H1 (cell line): ENCODE measurements around the gene PHC3. TPM values are rescaled to one million over a fixed set of nuclear protein-coding genes. Genes with fewer than 3 reads are reported as not detected.

Source experiments
- CTCF ChIA-PET: fragments of 300-600 bp; sonication (Branson Sonifier 250); formaldehyde crosslinking; loops from one replicate; lab custom pipeline; 2021; ENCODE audit not compliant: partially characterized antibody; lab: Charles Lee
- POLR2A ChIA-PET: fragments of 300-600 bp; sonication (Branson Sonifier 250); formaldehyde crosslinking; loops from one replicate; lab custom pipeline; 2021; ENCODE audit warnings: inconsistent platforms; ENCODE audit not compliant: partially characterized antibody; lab: Charles Lee
- DNase-seq, 2 experiments: peaks; one replicate each; pipeline versions ENCODE4 v3.0.0 to v3.0.0-alpha.2; 2010 to 2022; ENCODE audit warnings: low spot score in 2 of 2, low read depth in 1 of 2, mixed read lengths in 1 of 2
- FAIRE-seq: peaks from 2 replicates; lab custom pipeline; 2011; peaks lifted over from hg19 to GRCh38; lab: Jason Lieb, UNC
- H2AFZ ChIP-seq: 2 replicates; pipeline ENCODE4 v1.8.1; 2012; ENCODE audit warnings: low read length, inconsistent platforms
- H2AK5ac ChIP-seq: 2 replicates; pipeline ENCODE4 v1.6.1; 2013; ENCODE audit warnings: low read depth, low read length
- H2BK120ac ChIP-seq: replicated peaks from 2 replicates; pipeline ENCODE3; 2013; ENCODE audit warnings: low read depth, low read length, inconsistent platforms
- H2BK12ac ChIP-seq: 2 replicates; pipeline ENCODE4 v1.6.1; 2013; ENCODE audit warnings: low read depth, low read length
- H2BK15ac ChIP-seq: 2 replicates; pipeline ENCODE4 v1.6.1; 2013; ENCODE audit warnings: low read length
- H2BK20ac ChIP-seq: 2 replicates; pipeline ENCODE4 v1.6.1; 2013; ENCODE audit warnings: low read length
- H2BK5ac ChIP-seq: 2 replicates; pipeline ENCODE4 v1.6.1; 2013; ENCODE audit warnings: low read depth, low read length
- H3K14ac ChIP-seq: 2 replicates; pipeline ENCODE4 v1.6.1; 2013; ENCODE audit warnings: inconsistent platforms; ENCODE audit not compliant: insufficient read length
- H3K18ac ChIP-seq: 2 replicates; pipeline ENCODE4 v1.6.1; 2013; ENCODE audit warnings: low read length; ENCODE audit errors: extremely low read depth
- H3K23ac ChIP-seq: 2 replicates; pipeline ENCODE4 v1.6.1; 2013; ENCODE audit warnings: inconsistent platforms; ENCODE audit not compliant: insufficient read length
- H3K23me2 ChIP-seq: 2 replicates; pipeline ENCODE4 v1.6.1; 2013; ENCODE audit warnings: low read depth, low read length
- H3K27ac ChIP-seq: 2 replicates; pipeline ENCODE4 v1.6.1; 2011; ENCODE audit warnings: low read depth, low read length, inconsistent platforms
- H3K27me3 ChIP-seq, 4 experiments: replicated peaks in 1 of 4; 1 replicate in 1 of 4; 2 replicates in 3 of 4; pipeline versions ENCODE4 v1.6.1 to v1.8.1; 2011 to 2013; ENCODE audit warnings: low read length in 3 of 4, mild to moderate bottlenecking in 3 of 4, inconsistent platforms in 2 of 4, mixed read lengths in 2 of 4, moderate library complexity in 1 of 4; ENCODE audit not compliant: control insufficient read depth in 3 of 4, insufficient read depth in 3 of 4; ENCODE audit errors: extremely low read depth in 1 of 4
- H3K36me3 ChIP-seq, 4 experiments: 2 replicates each; pipeline versions ENCODE4 v1.6.1 to v1.8.1; 2011 to 2013; ENCODE audit warnings: mild to moderate bottlenecking in 4 of 4, low read length in 3 of 4, moderate library complexity in 2 of 4, control low read depth in 1 of 4, inconsistent platforms in 1 of 4; ENCODE audit not compliant: insufficient read depth in 4 of 4, control insufficient read depth in 2 of 4
- H3K4ac ChIP-seq: replicated peaks from 2 replicates; pipeline ENCODE3; 2013; ENCODE audit warnings: low read length, low read depth, mixed read lengths, inconsistent platforms; ENCODE audit not compliant: insufficient read length
- H3K4me1 ChIP-seq, 4 experiments: replicated peaks in 1 of 4; 1 replicate in 1 of 4; 2 replicates in 3 of 4; pipeline versions ENCODE4 v1.6.1 to v1.8.1; 2011 to 2013; ENCODE audit warnings: low read length in 3 of 4, inconsistent platforms in 2 of 4, mixed read lengths in 1 of 4; ENCODE audit not compliant: insufficient read depth in 4 of 4, control insufficient read depth in 3 of 4
- H3K4me2 ChIP-seq, 2 experiments: 2 replicates each; pipeline versions ENCODE4 v1.6.1 to v1.8.1; 2011 to 2013; ENCODE audit warnings: low read depth in 2 of 2, low read length in 2 of 2, control low read depth in 1 of 2, inconsistent platforms in 1 of 2, mild to moderate bottlenecking in 1 of 2; ENCODE audit not compliant: insufficient read depth in 1 of 2
- H3K4me3 ChIP-seq, 4 experiments: fragments of 200-600, 300-600 bp in 1 of 4; sonication (generic), shearing (Covaris generic), sonication (Bioruptor Twin) in 1 of 4; 2 replicates each; pipeline versions ENCODE4 v1.5.1 to v1.8.1; 2011 to 2016; ENCODE audit warnings: low read length in 4 of 4, low read depth in 3 of 4, control low read depth in 2 of 4, inconsistent platforms in 2 of 4, mild to moderate bottlenecking in 2 of 4, mixed read lengths in 1 of 4, moderate library complexity in 1 of 4; ENCODE audit not compliant: insufficient read depth in 2 of 4; ENCODE audit errors: extremely low read depth in 1 of 4
- H3K56ac ChIP-seq: replicated peaks from 2 replicates; pipeline ENCODE3; 2013; ENCODE audit warnings: low read depth, mild to moderate bottlenecking, mixed read lengths, low read length, inconsistent platforms; ENCODE audit not compliant: insufficient read length
- H3K79me1 ChIP-seq: 2 replicates; pipeline ENCODE4 v1.6.1; 2013; ENCODE audit warnings: low read depth, low read length, control low read depth
- H3K79me2 ChIP-seq, 2 experiments: 2 replicates each; pipeline versions ENCODE4 v1.6.1 to v1.8.1; 2012 to 2013; ENCODE audit warnings: low read length in 2 of 2, mild to moderate bottlenecking in 2 of 2, inconsistent platforms in 1 of 2; ENCODE audit not compliant: insufficient read depth in 2 of 2, control insufficient read depth in 1 of 2
- H3K9ac ChIP-seq, 4 experiments: replicated peaks in 1 of 4; 1 replicate in 1 of 4; 2 replicates in 3 of 4; pipeline versions ENCODE4 v1.6.1 to v1.8.1; 2011 to 2013; ENCODE audit warnings: low read depth in 3 of 4, low read length in 3 of 4, control low read depth in 2 of 4, mild to moderate bottlenecking in 2 of 4, moderate library complexity in 2 of 4, inconsistent platforms in 1 of 4; ENCODE audit errors: extremely low read depth in 1 of 4
- H3K9me3 ChIP-seq, 2 experiments: 2 replicates each; pipeline versions ENCODE4 v1.6.1 to v1.8.1; 2012 to 2013; ENCODE audit warnings: mild to moderate bottlenecking in 2 of 2, moderate library complexity in 2 of 2, control low read depth in 1 of 2, inconsistent platforms in 1 of 2, low read depth in 1 of 2, low read length in 1 of 2, mixed read lengths in 1 of 2; ENCODE audit not compliant: insufficient read depth in 2 of 2
- H4K20me1 ChIP-seq, 2 experiments: replicated peaks in 1 of 2; 2 replicates each; pipeline versions ENCODE3 to v1.8.1; 2011 to 2013; ENCODE audit warnings: inconsistent platforms in 2 of 2, low read length in 2 of 2, mild to moderate bottlenecking in 1 of 2; ENCODE audit not compliant: insufficient read depth in 2 of 2, control insufficient read depth in 1 of 2
- H4K5ac ChIP-seq: 2 replicates; pipeline ENCODE4 v1.6.1; 2013; ENCODE audit warnings: low read length, low read depth, mixed read lengths, inconsistent platforms; ENCODE audit not compliant: insufficient read length
- H4K8ac ChIP-seq: 2 replicates; pipeline ENCODE4 v1.8.0; 2013; ENCODE audit warnings: mild to moderate bottlenecking, moderate library complexity, low read length, inconsistent platforms; ENCODE audit not compliant: insufficient read depth; ENCODE audit errors: extremely low read depth
- H4K91ac ChIP-seq: replicated peaks from 2 replicates; pipeline ENCODE3; 2013; ENCODE audit warnings: low read length, mixed read lengths, inconsistent platforms; ENCODE audit not compliant: insufficient read length
- BACH1 ChIP-seq: IDR thresholded peaks from 2 replicates; pipeline ENCODE4 v1.6.1; 2012; ENCODE audit warnings: low read length, improper control_type of control experiment
- BCL11A ChIP-seq, 2 experiments: IDR thresholded peaks; one replicate each; pipeline ENCODE4 v1.6.1; 2011; ENCODE audit warnings: low read depth in 2 of 2, low read length in 2 of 2, mild to moderate bottlenecking in 2 of 2
- JUN ChIP-seq: IDR thresholded peaks from 2 replicates; pipeline ENCODE4 v1.6.1; 2011; ENCODE audit warnings: low read depth, mild to moderate bottlenecking, improper control_type of control experiment, low read length
- MAFK ChIP-seq: IDR thresholded peaks from 2 replicates; pipeline ENCODE4 v1.6.1; 2012; ENCODE audit warnings: low read depth, mild to moderate bottlenecking, improper control_type of control experiment, low read length
- NANOG ChIP-seq: IDR thresholded peaks from 2 replicates; pipeline ENCODE4 v1.6.1; 2011; ENCODE audit warnings: low read length, low read depth, mild to moderate bottlenecking, inconsistent platforms; ENCODE audit not compliant: insufficient read depth, poor library complexity, severe bottlenecking
- POU5F1 ChIP-seq: IDR thresholded peaks from 2 replicates; pipeline ENCODE4 v1.6.1; 2011; ENCODE audit warnings: low read depth, mild to moderate bottlenecking, low read length, moderate library complexity
- SIRT6 ChIP-seq: IDR thresholded peaks from one replicate; pipeline ENCODE4 v1.7.1; 2012; ENCODE audit warnings: low read length, inconsistent platforms
- SUZ12 ChIP-seq: fragments of 200-600 bp; sonication (generic); IDR thresholded peaks from 2 replicates; pipeline ENCODE4 v1.6.1; 2012; ENCODE audit warnings: mild to moderate bottlenecking, inconsistent platforms, low read length, moderate library complexity, mixed read lengths
- polyA plus RNA-seq, 7 experiments: library from polyadenylated mRNA; depleted of rRNA in 3 of 7; stranded (reverse) in 5 of 7; unstranded in 2 of 7; fragments of >200 nt in 5 of 7; fragments of 200-250 nt in 2 of 7; gene quantifications; 1 replicate in 5 of 7; 2 replicates in 1 of 7; 4 replicates in 1 of 7; pipeline versions ENCODE4 v1.2.1 to v1.2.3, GENCODE V29; 2011 to 2013; ENCODE audit warnings: missing spikeins in 2 of 7, mixed read lengths in 2 of 7
- total RNA-seq: library from RNA; stranded (reverse); fragmentation: NEBNext Ultra II Directional; extraction: Animal tissue kit (Norgen Biotek cat#: 25700); gene quantifications from 2 replicates; pipeline ENCODE4 v1.2.1, GENCODE V29; 2021
- TF ChIP-seq, protein P1 (sequence below), 3 experiments: IDR thresholded peaks; 1 replicate in 2 of 3; 2 replicates in 1 of 3; pipeline versions ENCODE4 v1.5.1 to v1.6.1; 2011; ENCODE audit warnings: low read length in 3 of 3, mild to moderate bottlenecking in 3 of 3, inconsistent platforms in 2 of 3, low read depth in 1 of 3, moderate library complexity in 1 of 3; ENCODE audit not compliant: insufficient read depth in 1 of 3; ENCODE audit errors: control extremely low read depth in 1 of 3
- TF ChIP-seq, protein P2 (sequence below): IDR thresholded peaks from 2 replicates; pipeline ENCODE4 v1.6.1; 2012; ENCODE audit warnings: inconsistent platforms
- TF ChIP-seq, protein P3 (sequence below): IDR thresholded peaks from 2 replicates; pipeline ENCODE4 v1.6.1; 2011; ENCODE audit warnings: low read length, improper control_type of control experiment

The PHC3 gene
- total and polyA plus RNA-seq, 2 of the 8 experiments (the other 6 are each of a cell fraction or from before 2014, with no cell fraction given) = 26.4 to 29.2 TPM

DNA sequence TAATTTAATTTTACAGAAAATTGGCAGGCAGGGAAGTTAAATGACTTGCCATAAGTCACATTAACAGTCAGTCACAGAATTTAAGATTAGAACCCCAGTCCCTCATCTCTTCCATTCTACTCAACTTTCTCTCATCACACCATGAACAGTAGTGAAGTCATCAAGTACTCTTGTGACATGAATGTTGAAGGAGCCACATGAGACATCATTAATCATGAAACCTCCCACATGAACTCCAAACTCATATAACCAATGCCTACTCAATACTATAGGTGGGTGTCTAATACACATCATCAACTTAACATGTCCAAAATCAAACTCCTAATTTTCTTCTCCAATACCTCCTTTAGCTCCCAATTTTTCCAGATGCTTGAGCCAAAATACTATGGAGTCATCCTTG, 19.5 kb downstream of the PHC3 start:
- Histone ChIP-seq H3K23me2 (no peaks in the 10 kb centered on the region; the same call in 1 of the 2 replicates), H3K23ac (no peak overlapping the region), H2AK5ac (no peak overlapping the region), H3K27ac (no peak overlapping the region), H3K9ac (no peak overlapping the region), H3K4me1 (no peaks in the 10 kb centered on the region), H2BK15ac (no peak overlapping the region), H2BK12ac (no peak overlapping the region), H3K4ac (no peak overlapping the region), H3K14ac (no peak overlapping the region), H2BK120ac (no peak overlapping the region), H2BK5ac (no peak overlapping the region), H3K18ac (no peak overlapping the region), H3K56ac (no peak overlapping the region), H2AFZ (no peak overlapping the region), H4K91ac (no peak overlapping the region), H4K5ac (no peak overlapping the region), H3K79me1 (no peaks in the 10 kb centered on the region; the same call in 1 of the 2 replicates), H4K20me1 (no peaks in the 10 kb centered on the region), H3K4me2 (no peak overlapping the region), H2BK20ac (no peak overlapping the region), H3K79me2 (peaks cover 0 to 68% of the 10 kb centered on the region in 2 experiments; a peak in 2 of 4 replicates), H3K36me3 (peaks cover 0 to 26% (median 11%) of the 10 kb centered on the region in 4 experiments; a peak in 4 of 8 replicates), H3K9me3 (peaks cover 3 to 5% of the 10 kb centered on the region in 2 experiments; a peak in 1 of 4 replicates), H3K27me3 (no peaks in the 10 kb centered on the region), H4K8ac (no peak overlapping the region), H3K4me3 (no peak overlapping the region)
- no peak for DNase-seq
- ChIA-PET CTCF (interaction anchor here (0.6 kb wide), 1 partner anchor 14 kb away, joined by 3 read pairs; no protein-coding TSS in a partner anchor), POLR2A (no interaction called here)
- no peak for FAIRE-seq
- no peak for TF ChIP-seq BACH1
- no peak for TF ChIP-seq SIRT6
- no peak for TF ChIP-seq JUN
- TF ChIP-seq MAFK = no peak
- TF ChIP-seq BCL11A (IDR thresholded peaks at IDR 0.05; ENCODE audit: low read depth in 2 of 2, low read length in 2 of 2) = no peak
- TF ChIP-seq SUZ12 = no peak
- TF ChIP-seq, protein P1, sequence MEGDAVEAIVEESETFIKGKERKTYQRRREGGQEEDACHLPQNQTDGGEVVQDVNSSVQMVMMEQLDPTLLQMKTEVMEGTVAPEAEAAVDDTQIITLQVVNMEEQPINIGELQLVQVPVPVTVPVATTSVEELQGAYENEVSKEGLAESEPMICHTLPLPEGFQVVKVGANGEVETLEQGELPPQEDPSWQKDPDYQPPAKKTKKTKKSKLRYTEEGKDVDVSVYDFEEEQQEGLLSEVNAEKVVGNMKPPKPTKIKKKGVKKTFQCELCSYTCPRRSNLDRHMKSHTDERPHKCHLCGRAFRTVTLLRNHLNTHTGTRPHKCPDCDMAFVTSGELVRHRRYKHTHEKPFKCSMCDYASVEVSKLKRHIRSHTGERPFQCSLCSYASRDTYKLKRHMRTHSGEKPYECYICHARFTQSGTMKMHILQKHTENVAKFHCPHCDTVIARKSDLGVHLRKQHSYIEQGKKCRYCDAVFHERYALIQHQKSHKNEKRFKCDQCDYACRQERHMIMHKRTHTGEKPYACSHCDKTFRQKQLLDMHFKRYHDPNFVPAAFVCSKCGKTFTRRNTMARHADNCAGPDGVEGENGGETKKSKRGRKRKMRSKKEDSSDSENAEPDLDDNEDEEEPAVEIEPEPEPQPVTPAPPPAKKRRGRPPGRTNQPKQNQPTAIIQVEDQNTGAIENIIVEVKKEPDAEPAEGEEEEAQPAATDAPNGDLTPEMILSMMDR (IDR thresholded peaks at IDR 0.05; ENCODE audit: control extremely low read depth in 1 of 3, insufficient read depth in 1 of 3, low read depth in 1 of 3, low read length in 3 of 3) = no peak
- TF ChIP-seq NANOG = no peak
- TF ChIP-seq, protein P2, sequence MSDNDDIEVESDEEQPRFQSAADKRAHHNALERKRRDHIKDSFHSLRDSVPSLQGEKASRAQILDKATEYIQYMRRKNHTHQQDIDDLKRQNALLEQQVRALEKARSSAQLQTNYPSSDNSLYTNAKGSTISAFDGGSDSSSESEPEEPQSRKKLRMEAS = no peak
- TF ChIP-seq POU5F1 = no peak
- TF ChIP-seq, protein P3, sequence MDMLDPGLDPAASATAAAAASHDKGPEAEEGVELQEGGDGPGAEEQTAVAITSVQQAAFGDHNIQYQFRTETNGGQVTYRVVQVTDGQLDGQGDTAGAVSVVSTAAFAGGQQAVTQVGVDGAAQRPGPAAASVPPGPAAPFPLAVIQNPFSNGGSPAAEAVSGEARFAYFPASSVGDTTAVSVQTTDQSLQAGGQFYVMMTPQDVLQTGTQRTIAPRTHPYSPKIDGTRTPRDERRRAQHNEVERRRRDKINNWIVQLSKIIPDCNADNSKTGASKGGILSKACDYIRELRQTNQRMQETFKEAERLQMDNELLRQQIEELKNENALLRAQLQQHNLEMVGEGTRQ = no peak
